COR-L47 (cell line): ENCODE results near the gene KIF4A.

Experiments used
- DNase-seq: peaks from one replicate; lab custom pipeline; 2025; lab: John Stamatoyannopoulos, UW

The KIF4A gene

GRCh38 chrX:70444326-70444945 is 154.5 kb downstream of the KIF4A start, which contains the start of gene DLG3:
TSS of gene DLG3 (plus strand) at chrX:70444835. CDS start at chrX:70445202, 367 bp downstream.
- DNase-seq, result no peak

GRCh38 chrX:70444946-70445656 is 155.2 kb downstream of the KIF4A start:
- no peak for DNase-seq

DNA sequence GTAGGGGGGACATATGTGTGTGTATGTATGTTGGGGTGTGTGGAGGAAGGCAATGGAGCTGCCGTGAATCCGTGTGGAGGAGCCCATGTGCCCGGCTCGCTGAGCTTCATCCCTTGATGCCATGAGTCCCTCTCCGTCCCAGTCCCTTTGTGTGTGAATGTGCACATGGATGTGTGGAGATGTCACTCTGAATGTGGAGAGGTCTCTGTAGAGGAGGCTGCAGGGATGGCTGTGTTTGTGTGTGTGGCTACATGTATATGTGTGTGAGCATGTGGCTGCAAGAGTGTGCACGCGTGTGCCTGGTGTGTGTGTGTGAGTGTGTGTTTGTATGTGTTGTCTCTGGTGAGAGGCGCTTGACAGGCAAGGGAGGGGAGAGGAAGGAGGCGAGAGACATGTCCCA is 156.0 kb downstream of the KIF4A start:
- DNase-seq, result no peak

- no peak for DNase-seq
Observed at GRCh38 chrX:70446380-70447350, 156.8 kb downstream of the KIF4A start.

DNA sequence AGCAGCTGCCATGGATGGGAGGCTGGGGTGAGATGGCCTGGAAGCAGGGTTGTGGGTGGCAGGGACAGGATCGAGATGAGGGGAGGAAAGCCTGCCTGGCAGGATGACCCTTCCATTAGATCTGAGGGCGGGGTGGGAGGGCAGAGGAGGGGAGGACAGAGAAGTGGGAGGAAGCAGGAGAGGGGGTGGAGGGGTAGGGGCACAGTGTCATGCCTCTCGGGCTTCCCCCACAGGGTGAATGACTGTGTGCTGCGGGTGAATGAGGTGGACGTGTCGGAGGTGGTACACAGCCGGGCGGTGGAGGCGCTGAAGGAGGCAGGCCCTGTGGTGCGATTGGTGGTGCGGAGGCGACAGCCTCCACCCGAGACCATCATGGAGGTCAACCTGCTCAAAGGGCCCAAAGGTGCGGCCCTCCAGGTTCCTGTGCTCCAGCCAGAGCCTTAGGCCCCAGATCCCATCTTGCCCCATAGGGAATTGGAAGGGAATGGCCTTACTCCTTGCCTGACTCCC is 159.6 kb downstream of the KIF4A start:
- no peak for DNase-seq

- no peak for DNase-seq
Observed at GRCh38 chrX:70452143-70452733, 162.3 kb downstream of the KIF4A start.

GRCh38 chrX:70453024-70453618 is 163.2 kb downstream of the KIF4A start:
- no peak for DNase-seq

- DNase-seq, result peak; percentile 88
Observed at GRCh38 chrX:70454441-70455365, 164.8 kb downstream of the KIF4A start.

- DNase-seq, result no peak
Observed at GRCh38 chrX:70455366-70456202, 165.7 kb downstream of the KIF4A start.

DNA sequence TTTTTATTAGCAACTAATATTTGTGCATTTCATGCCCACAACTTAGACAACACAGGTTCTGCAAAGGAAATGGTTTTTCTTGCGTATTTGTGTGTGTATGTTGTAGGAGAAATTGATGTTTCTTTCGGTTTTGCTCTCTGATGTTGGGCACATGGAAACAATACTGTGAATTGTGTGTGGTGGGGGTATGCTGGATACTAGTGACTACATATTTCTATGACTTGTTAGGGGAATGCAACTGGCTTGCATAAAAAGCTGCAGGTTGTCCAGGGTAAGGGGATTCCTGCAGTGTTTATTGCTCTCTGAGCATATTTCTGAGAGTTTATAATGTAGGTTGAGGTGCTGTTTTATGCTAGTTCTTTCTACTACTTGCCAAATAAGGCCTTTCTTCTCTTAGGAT is 166.4 kb downstream of the KIF4A start:
- DNase-seq, result no peak

- no peak for DNase-seq
Observed at GRCh38 chrX:70461026-70461425, 171.1 kb downstream of the KIF4A start.

GRCh38 chrX:70464051-70464450 is 174.1 kb downstream of the KIF4A start:
- no peak for DNase-seq

- no peak for DNase-seq
Observed at GRCh38 chrX:70466968-70467367, 177.1 kb downstream of the KIF4A start.

DNA sequence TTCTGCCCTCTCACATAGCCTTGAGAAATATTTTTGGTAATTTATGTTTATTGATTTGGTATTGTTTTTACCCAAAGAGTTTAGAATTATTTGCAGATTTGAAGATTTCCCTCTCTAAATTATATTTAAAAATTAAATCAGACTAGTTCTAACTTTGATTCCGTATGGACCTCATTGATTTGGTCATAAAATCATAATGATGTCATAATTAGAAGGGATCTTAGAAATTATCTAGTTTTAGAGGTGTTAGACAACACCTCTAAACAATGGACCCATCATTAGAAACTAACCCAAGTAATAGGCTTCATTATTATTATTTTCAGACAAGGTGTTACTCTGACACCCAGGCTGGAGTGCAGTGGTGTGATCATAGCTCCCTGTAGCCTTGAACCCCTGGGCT is 178.8 kb downstream of the KIF4A start:
- DNase-seq, result no peak
